ENCODE data around the gene ABLIM3.

Gene ABLIM3

DNA sequence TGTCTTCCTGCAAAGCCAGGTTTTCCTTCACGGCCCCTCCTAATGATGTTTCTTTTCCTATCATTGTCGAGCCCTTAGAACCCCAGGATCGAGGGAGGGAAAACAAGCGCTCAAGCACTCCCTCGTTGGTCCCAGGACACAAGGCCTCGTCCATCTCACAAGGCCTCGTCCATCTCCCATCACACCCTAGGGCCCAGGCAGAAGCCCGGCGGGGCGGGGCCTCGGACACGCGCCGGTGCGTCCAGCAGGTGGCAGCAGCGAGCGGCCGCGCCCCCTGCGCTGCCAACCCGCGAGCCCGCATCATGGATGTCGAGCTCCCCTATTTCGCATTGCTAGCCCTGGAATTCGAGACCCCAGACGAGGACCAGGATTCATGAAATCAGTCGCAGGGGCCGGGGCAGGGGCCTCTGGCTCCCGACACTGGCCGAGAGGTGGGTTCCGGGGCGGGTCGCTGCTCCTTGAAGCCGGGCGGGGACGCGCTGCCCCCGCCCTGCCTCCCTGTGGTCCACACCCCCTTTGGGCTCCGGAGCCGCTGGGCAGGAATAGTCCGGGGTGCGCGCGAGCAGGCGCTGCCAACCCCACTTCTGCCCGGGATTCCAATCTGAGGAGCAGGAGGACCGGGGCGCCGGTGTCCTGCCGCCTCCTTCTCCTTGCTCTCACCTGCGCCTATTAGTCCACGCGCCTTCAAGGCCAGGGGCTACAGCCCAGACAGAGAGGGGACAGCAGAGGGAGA lies at the start of gene ABLIM3:
Gene ABLIM3 (plus strand): TSS at position 270 of the 733 bp plus-strand sequence. CDS start 603 bp downstream, outside the sequence.
- DNase-seq = peak in 56 of 58 donors; percentile 17 to 86 (median 56)

- no peak for DNase-seq
These were observed 47.7 kb upstream of the ABLIM3 start for GRCh38 chr5:149093625-149094024.

DNA sequence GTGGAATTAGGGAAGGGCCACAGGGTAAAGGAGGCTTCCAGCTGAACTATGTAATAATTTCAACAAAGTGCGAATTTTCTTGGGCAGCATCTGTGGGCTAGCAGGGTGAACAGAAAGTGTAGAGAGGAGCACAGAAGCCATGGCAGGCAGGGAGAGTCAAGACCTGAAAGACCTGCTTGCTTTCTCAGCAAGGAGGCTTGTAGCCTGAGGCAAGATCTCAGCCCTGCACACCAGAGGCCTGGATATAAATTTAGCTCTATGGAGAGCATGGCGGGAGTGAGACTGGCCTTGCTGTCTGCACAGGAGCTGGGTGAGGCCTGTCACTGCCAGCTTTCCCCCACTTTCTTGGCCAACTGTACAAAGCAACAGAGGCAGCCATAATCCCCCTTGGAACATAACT lies 46.3 kb upstream of the ABLIM3 start:
- DNase-seq = no peak

- no peak for DNase-seq
These were observed 41.4 kb upstream of the ABLIM3 start for GRCh38 chr5:149099920-149100319.

DNA sequence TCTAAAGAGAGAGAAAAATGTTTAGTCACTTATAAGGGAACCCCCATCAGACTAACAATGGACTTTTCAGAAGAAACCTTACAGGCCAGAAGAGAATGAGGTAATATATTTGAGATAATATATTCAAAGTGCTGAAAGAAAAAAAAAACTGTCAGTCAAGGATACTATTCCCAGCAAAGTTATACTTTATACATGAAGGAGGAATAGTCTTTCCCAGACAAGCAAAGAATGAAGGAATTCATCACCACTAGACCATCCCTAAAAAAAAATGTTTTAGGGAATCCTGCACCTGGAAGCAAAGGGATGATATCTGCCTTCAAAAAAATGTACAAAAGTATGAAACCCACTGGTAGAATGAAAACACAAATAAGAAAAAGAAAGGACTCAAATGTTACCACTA lies 41.0 kb upstream of the ABLIM3 start:
- DNase-seq = no peak

DNA sequence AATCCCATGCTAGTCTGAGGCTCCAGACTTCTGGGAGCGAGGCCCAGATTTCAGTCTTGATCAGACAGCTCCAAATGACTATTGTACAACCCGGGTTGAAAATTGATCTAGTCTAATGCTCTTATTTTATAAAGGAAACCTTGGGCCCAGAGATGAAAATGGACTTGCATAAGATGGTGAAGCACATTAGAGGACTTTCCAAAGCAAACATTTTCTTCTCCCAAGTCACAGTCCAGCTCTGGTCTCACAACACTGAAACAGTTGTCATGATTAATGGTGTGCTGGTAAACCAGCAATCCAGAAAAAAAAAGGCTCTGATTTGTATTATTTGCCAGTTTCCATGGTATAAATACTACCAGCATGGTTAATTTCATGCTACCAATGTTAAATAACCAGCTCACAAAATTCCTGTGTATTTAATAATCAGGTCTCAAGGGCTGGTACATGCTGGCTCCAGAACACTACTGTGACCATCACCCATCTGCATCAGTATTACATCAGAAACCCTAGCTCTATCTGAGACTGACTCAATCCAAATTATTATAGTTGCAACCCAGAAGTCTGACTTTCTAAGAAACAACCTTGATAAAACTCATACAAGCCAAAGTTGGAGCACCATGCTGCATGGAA lies 32.5 kb upstream of the ABLIM3 start:
- no peak for DNase-seq

DNA sequence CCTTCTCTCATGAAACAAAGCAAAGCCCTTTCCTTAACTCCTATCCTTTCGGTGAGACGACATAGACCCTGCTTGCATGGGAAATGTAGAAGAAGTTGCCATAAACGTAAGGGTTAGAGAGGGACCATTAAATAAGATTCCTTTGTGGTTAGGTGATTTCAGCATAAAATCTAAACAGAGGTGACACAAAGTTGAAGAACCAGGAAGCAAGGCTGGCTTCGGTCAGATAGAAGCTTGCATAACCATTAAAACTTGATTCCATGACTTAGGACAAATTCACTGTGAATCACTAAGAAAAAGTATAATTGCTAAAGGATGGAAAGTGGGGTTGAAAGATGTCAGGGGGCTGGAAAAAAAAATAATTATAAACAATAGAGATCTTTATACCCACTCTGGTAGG lies 30.9 kb upstream of the ABLIM3 start:
- no peak for DNase-seq

DNA sequence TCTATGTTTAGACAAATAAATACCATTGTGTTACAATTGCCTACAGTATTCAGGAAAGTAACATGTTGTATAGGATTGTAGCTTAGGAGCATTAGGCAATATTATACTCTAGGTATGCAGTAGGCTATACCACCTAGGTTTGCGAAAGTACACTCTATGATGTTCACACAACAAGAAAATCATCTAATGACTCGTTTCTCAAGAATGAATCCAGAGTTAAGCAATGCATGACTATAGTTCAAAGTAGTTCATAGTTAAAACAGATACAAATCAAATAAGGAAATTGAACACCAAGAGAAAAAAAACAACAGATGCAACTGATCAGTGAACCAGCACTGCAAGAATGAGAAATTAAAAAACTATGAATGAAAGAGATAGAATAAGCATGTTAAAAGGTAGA lies 27.6 kb upstream of the ABLIM3 start:
- no peak for DNase-seq

DNA sequence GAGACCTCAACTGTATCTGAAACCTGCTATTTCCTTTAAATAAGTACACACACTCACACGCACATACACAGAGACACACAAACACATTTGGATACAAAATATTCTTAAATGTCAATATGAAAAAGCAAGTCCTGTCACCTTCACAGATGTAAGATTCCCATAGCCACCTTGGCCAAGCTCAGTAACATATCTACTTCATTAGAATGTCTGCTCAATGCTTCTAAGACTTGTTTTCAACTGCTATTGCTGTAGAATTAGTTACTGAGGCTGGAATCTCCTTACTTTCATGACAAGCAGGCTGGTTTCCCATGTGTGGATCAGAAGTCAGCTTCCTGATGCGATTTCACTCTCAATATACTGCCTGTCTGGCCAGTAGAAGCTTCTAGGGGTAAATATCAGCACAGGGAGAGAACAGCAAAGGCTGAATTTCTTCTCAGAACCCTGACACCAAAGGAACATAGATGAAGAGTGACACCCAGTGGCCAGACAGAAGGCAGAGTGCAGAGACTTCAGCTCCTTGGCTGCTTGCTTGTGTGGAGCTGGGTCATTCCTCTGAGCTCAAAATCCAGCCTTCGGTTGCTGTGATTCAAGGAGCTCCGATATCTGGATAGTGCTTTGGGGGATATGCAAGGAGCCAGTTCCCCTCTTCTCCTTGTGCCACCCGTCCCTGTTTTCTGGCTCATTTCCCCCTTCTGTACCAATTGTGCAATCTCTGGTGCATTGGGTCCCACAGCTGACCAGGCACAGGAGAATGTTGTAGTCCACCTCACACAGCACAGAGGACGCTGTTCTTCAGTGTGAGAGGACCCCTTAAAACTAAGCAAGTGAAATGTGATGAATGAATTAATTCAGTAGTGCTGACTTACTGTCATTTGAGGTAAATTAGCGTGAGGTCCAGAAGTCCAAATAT lies 26.6 kb upstream of the ABLIM3 start:
- peak in 53 of 58 donors; percentile 8 to 89 (median 49) for DNase-seq

- DNase-seq = no peak
These were observed 23.3 kb upstream of the ABLIM3 start for GRCh38 chr5:149117970-149118369.

DNA sequence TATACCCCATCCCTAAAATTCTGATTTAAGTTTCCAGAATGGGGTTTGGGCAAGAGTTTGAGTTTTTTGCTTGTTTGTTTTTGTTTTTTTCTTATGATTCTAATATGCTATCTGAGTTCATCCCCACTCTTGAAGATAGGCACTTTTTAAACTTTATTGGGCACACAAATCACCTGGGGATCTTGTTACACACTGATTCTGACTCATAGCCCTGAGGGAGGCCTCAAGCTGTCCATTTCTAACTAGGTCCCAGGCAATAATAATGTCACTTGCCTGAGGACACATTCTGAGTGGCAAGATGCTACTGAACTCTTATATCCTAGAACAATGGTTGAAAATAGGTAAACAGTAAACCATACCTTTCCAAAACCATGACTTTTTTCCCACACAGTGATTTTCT lies 22.8 kb upstream of the ABLIM3 start:
- no peak for DNase-seq

DNA sequence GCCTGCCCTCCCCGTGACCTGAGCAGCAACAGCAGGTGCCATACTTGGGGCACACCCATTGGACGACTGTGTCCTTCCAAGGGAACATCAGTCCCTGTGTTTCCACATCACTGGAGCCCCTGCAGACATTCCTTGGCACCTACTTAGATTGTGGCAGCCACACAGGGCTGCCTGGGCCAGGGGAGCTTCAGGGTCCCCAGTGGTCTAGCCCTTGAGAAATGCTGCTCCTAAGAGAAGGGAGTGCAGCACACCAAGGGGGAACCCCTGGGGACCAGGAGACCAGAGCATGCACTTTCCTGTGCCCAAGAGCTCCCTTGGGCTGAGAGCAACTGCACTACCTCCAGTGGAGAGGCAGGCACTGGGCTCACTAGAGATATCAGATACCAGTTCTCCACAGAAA lies 20.1 kb upstream of the ABLIM3 start:
- no peak for DNase-seq

DNA sequence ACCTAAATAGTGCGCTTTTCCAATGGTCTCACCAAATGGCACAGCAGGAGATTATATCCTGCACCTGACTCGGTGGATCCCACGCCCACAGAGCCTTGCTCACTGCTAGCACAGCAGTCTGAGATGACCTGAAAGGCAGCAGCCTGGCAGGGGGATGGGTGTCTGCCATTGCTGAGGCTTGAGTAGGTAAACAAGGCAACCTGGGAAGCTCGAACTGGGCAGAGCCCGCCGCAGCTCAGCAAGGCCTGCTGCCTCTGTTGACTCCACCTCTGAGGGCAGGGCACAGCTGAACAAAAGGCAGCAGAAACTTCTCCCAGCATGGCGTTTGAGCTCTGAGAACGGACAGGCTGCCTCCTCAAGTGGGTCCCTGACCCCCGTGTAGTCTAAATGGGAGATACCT lies 18.1 kb upstream of the ABLIM3 start:
- no peak for DNase-seq

DNA sequence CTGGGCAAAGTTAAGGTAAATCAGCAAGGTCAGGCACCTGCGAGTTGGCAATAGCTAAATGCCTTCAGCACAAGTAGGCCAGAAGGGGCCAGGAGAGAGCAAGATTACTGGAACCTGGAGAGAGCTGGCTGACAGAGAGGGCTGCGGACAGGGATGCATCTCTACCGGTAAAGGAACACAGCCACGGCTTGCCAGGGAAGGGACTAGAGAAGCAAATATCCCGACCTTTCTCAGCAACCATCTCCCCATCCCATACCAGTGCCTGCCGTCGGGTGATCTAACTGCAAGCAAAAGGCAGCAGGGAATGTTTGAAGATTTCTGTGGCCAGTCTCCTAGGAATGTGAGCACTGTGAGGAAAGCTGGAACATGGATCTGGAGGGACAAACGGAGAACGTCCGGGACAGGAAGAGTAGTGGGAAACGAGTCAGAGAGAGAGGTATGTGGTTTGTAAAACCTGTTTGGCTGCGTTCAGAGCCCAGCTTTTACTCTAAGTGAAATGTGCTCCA lies 15.9 kb upstream of the ABLIM3 start:
- DNase-seq = no peak

GRCh38 chr5:149126906-149127305 lies 14.4 kb upstream of the ABLIM3 start:
- no peak for DNase-seq

- no peak for DNase-seq
These were observed 13.8 kb upstream of the ABLIM3 start for GRCh38 chr5:149127394-149127955.

DNA sequence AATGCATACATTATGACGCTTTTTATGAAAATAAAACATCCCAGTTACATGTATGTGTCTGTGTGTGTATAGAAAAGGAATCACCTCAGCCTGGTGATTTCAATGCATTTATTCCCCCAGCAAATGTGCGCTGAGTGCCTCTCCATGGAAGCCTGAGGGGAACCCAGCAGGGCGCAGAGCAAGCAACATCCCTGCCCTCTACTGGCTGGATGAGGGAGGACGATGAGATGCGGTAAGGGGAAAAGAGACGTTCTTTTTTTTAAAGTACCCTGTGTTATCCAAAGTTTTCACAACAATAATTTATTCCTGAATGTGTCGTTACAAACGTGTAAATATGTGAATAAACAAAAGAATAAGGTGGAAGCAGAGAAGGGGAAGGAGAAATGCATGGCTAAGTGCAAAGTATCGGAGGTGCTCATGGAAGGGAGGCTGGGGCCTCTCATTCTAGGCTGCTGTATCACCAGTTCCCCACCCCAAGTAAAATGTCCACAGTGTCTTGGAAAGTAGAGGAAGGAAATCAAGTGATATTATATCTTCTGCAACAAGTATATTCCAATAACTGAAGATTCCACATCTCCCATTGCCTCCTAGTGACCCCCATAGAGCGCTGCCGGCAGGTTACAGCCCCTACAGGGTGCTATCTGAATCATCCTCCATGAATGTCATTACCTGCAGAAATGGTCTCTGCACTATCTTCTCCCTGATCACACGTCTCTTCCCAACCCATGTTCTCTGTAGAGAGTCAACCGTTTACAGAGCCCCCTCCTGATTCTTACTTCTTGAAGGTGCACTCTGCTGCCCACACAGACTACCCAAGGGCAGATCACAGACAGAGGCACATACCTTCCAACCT lies 13.0 kb upstream of the ABLIM3 start:
- peak in 5 of 58 donors; percentile 0 to 15 (median 5) for DNase-seq

DNA sequence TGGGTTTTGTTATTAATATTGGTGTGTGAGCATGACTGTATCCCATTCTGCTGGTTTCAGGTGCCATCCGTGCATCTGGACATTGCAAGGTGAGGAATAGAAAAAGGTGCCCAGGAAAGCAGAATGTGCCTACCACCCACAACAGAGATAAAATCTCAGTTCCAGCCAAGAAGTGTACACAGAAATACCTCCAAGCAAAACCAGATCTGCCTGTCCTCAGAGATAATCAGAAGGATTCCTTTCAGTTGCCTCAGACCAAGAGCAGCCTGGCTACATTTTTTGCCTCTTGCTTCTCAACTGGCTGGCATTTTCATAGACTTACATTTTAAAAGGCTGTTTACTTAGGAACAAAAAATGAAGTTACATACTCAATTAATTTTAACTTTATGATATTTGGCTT lies 12.1 kb upstream of the ABLIM3 start:
- DNase-seq = no peak

GRCh38 chr5:149130121-149130914 lies 11.0 kb upstream of the ABLIM3 start:
- DNase-seq = no peak

- DNase-seq = no peak
These were observed 8.8 kb upstream of the ABLIM3 start for GRCh38 chr5:149132474-149132873.

Measured in anterior cingulate cortex (tissue), 58 donors.